Cardiac fibroblast (primary cell): ENCODE data around the gene LCLAT1.

Experiments used
- DNase-seq, 2 donors: peaks; one replicate each; pipeline versions ENCODE4 v3.0.0 to v3.0.0-alpha.2; 2010; ENCODE audit warnings: low read depth in 2 of 2
- H3K4me3 ChIP-seq, 2 donors: replicated peaks in 1 of 2; 1 replicate in 1 of 2; 2 replicates in 1 of 2; pipeline ENCODE4 v1.5.1; 2011; ENCODE audit warnings: low read depth in 2 of 2, low read length in 2 of 2, mild to moderate bottlenecking in 2 of 2, moderate library complexity in 1 of 2
- CTCF ChIP-seq: IDR thresholded peaks from one replicate; pipeline ENCODE4 v1.5.1; 2011; ENCODE audit warnings: low read depth, mild to moderate bottlenecking, low read length, inconsistent platforms

The LCLAT1 gene

DNA sequence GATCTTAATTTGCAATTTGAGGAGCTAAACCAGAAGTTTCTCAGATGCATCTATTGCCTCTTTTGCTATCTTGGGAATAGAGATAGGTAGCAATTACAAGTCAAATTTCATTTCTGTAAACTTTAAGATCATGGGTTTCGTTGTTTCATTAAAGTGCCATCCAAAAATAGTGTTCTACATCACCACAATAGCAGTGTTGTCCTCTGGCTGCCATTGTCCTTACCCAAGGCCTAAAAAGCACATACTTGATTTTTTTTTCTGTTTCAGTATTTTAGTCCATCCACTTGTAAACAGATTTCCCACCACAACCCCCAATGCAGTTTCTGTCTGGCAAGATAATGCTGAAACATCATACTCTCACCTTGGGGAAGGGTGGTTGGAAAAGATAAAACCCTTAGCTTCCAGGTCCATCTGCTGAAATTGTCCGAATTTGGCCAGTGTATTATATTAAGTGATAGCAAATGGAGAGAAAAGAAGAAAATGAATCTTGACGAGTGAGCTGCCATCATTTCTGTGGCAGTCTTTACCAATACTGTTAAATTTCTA, 136.2 kb downstream of the LCLAT1 start:
- no peak for DNase-seq
- TF ChIP-seq CTCF: no peak
- H3K4me3 ChIP-seq: no peak overlapping the region

DNA sequence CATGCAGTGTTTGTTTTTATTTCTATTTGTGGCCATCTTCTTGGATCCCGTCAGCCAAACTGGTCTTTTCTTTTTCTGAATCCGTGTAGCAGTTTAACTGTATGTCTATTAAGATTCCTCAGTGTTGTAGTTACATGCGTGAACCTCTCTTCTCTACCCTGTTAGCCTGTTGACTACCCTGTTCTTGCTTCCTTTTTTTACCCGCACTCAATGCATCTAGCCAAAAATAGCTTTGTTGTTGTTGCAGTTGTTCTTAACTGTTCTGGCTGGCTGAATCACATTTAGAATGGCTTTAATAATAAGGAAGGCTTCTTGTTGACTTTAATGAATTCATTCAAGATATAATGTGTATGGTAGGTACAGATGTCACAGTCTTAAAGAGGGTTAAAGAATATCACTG, 137.1 kb downstream of the LCLAT1 start:
- peak in 1 of 2 donors; percentile 35 for DNase-seq
- H3K4me3 ChIP-seq: no peak overlapping the region
- TF ChIP-seq CTCF: no peak

GRCh38 chr2:30588994-30589393, 141.9 kb downstream of the LCLAT1 start:
- peak; percentile 21 to 46 for DNase-seq

DNA sequence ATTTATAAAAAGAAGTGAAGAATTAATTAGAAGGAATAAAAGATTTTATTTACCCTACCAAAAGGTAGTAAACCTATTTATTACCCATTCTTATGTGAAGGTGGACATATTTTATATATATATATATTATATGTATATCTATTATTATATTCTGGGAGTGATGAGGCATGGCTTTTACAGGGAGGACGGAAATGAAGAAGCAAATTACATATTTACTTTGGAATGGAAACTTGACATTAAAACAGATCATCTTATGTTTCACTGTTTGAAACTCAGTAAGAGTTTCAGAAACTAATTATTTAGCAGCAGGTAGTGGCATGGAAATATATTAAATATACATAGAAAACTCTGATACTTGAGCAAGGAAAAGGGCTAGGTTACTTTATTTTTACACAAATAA, 143.4 kb downstream of the LCLAT1 start:
- no peak for TF ChIP-seq CTCF
- no peak overlapping the region for H3K4me3 ChIP-seq
- no peak for DNase-seq

More at GRCh38 chr2:30588994-30589393, 141.9 kb downstream of the LCLAT1 start:
- H3K4me3 ChIP-seq: no peak overlapping the region
- no peak for TF ChIP-seq CTCF

GRCh38 chr2:30591186-30591585, 144.1 kb downstream of the LCLAT1 start:
- no peak for DNase-seq
- no peak overlapping the region for H3K4me3 ChIP-seq
- no peak for TF ChIP-seq CTCF

DNA sequence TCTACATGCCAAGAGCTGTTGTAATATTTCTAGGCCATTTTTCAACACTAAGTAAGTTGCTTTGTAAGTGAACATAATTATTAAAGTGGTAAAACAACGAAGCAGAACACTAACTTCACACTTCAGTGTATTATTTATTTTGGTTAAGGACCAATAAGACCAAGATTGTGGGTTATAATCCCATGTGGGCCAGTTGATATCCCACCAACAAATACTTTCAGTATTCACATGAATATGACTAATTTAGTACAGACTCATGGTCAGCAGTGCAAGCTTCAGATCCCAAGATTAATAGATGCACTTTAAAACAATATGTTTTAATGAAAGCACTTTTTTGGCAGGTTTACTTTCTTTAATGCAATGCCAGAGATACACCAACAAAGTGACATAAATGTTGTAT, 154.3 kb downstream of the LCLAT1 start:
- H3K4me3 ChIP-seq: no peak overlapping the region
- peak; percentile 18 to 42 for DNase-seq
- no peak for TF ChIP-seq CTCF

DNA sequence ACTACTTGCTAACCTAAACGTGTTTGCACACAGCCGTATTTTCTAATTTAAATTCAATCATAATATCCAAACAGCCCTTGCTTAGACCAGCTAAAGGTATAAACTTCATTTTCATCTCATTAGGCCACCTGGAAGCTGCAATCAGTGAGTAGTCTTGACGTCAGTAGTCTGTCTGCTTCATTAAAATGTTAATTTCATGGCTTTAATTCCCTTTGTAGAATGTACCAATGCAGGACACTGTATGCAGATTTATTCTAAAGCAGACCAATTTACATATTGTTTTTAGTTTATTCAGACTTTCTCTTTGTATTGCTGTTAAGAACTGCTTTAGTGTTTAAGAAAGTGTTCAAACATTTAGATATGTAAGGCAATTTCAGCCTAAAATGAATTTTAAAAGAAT, 158.2 kb downstream of the LCLAT1 start:
- H3K4me3 ChIP-seq: no peak overlapping the region
- TF ChIP-seq CTCF: no peak
- no peak for DNase-seq
